HepG2 (cell line): Measurements from ENCODE around the gene TOR4A. TPM values are rescaled to one million over a fixed set of nuclear protein-coding genes. Genes with fewer than 3 reads are reported as not detected.
A peak's percentile ranks its signal among the peaks of the same experiment; 100 is the strongest.

ENCODE experiments used
- HMG20B ChIP-seq: conservative IDR thresholded peaks from 2 replicates; pipeline ENCODE4 v1.6.1; 2016; ENCODE audit warnings: missing genetic modification reagents, missing compliant biosample characterization
- IRX3 ChIP-seq: sonication (generic); formaldehyde crosslinking; IDR thresholded peaks from 2 replicates; pipeline ENCODE4 v1.8.1; 2023; ENCODE audit warnings: mild to moderate bottlenecking, low read depth, missing genetic modification reagents, borderline replicate concordance
- NFIB ChIP-seq: sonication (generic); formaldehyde crosslinking; IDR thresholded peaks from 2 replicates; pipeline ENCODE4 v1.9.0; 2021; ENCODE audit warnings: missing genetic modification reagents, mild to moderate bottlenecking, borderline replicate concordance
- SMARCE1 ChIP-seq: fragments of 450-650 bp; IDR thresholded peaks from 2 replicates; pipeline ENCODE4 v1.6.1; 2017; ENCODE audit warnings: borderline replicate concordance
- ZNF274 ChIP-seq: sonication (generic); formaldehyde crosslinking; IDR thresholded peaks from 2 replicates; pipeline ENCODE4 v1.5.1; 2020; ENCODE audit warnings: mild to moderate bottlenecking, missing genetic modification reagents
- ZNF510 ChIP-seq: sonication (generic); formaldehyde crosslinking; IDR thresholded peaks from 2 replicates; pipeline ENCODE4 v1.4.0; 2020; ENCODE audit warnings: low read depth, mild to moderate bottlenecking, missing genetic modification reagents
- ZSCAN31 ChIP-seq: sonication (generic); formaldehyde crosslinking; IDR thresholded peaks from 2 replicates; pipeline ENCODE4 v1.5.0; 2020; ENCODE audit warnings: low read depth, mild to moderate bottlenecking, missing genetic modification reagents
- polyA plus RNA-seq, 8 experiments: library from polyadenylated mRNA; depleted of rRNA in 3 of 8; stranded (reverse) in 7 of 8; unstranded in 1 of 8; fragments of >200 nt; fragmentation: Illumina TruSeq in 4 of 8; extraction: Trizol in 4 of 8; gene quantifications; 2 replicates each; pipeline versions ENCODE4 v1.2.1 to v1.2.3, GENCODE V29; 2011 to 2016; ENCODE audit warnings: low read depth in 4 of 8, missing spikeins in 1 of 8, mixed read lengths in 1 of 8; ENCODE audit not compliant: insufficient read depth in 1 of 8
- total RNA-seq, 5 experiments: library from RNA; depleted of rRNA; stranded (reverse); fragments of >200 nt; fragmentation: Illumina TruSeq; extraction: Trizol; gene quantifications; 2 replicates each; pipeline ENCODE4 v1.2.3, GENCODE V29; 2016; ENCODE audit warnings: low read depth in 1 of 5
- TF ChIP-seq, protein P1 (sequence below): sonication (generic); formaldehyde crosslinking; IDR thresholded peaks from 2 replicates; pipeline ENCODE4; 2020; ENCODE audit warnings: missing genetic modification reagents, mild to moderate bottlenecking, borderline replicate concordance
- TF ChIP-seq, protein P2 (sequence below): sonication (generic); formaldehyde crosslinking; conservative IDR thresholded peaks from 2 replicates; pipeline ENCODE4 v1.4.0; 2020; ENCODE audit warnings: missing genetic modification reagents

The TOR4A gene
- total and polyA plus RNA-seq, 2 of the 13 experiments (the other 11 are each of a cell fraction or from before 2014, with no cell fraction given) = 11.1 to 14.2 TPM

DNA sequence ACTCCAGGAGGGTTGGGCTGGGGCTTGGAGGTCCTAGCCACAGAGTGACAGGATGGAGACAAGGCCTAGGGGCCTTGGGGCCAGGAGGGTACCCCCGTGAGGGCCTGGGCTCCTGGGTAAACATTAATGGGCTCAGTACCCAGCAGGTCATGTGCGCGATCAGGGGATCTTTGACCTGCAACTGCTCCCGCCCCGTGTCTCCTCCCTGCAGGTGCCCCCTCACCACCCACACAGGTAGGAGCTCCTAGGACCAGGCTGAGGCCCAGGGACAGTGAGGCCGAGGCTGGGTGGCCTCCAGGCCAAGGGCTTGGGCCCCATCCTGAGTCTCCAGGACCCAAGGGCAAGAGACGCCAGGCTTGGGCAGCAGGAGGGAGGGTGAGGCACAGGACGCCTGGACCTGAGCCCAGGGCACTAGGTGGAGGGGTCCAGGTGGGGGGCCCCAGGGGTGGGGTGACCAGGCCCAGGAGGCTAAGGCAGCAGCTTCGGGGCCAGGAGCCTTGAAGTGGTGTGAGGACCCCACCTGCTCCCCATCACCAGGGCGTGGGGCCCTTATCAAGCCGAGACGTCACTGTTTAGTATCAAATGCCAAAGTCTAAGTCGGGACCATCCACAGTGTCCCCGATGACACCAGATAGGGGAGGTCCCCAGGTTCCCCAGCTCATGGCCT is 46.7 kb upstream of the TOR4A start, which contains the start of gene SLC34A3 (continued):
- TF ChIP-seq, protein P1, sequence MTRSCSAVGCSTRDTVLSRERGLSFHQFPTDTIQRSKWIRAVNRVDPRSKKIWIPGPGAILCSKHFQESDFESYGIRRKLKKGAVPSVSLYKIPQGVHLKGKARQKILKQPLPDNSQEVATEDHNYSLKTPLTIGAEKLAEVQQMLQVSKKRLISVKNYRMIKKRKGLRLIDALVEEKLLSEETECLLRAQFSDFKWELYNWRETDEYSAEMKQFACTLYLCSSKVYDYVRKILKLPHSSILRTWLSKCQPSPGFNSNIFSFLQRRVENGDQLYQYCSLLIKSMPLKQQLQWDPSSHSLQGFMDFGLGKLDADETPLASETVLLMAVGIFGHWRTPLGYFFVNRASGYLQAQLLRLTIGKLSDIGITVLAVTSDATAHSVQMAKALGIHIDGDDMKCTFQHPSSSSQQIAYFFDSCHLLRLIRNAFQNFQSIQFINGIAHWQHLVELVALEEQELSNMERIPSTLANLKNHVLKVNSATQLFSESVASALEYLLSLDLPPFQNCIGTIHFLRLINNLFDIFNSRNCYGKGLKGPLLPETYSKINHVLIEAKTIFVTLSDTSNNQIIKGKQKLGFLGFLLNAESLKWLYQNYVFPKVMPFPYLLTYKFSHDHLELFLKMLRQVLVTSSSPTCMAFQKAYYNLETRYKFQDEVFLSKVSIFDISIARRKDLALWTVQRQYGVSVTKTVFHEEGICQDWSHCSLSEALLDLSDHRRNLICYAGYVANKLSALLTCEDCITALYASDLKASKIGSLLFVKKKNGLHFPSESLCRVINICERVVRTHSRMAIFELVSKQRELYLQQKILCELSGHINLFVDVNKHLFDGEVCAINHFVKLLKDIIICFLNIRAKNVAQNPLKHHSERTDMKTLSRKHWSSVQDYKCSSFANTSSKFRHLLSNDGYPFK = 0 out of 2 replicates have a peak, but pooled peaks have one; percentile 58
- TF ChIP-seq ZNF510 (CRISPR knock-in tag) (no peak), SMARCE1 (no peak), ZSCAN31 (CRISPR knock-in tag) (no peak), ZNF274 (CRISPR knock-in tag) (no peak), NFIB (CRISPR knock-in tag) (no peak), HMG20B (CRISPR knock-in tag) (no peak), IRX3 (CRISPR knock-in tag) (no peak)
- TF ChIP-seq, protein P2, sequence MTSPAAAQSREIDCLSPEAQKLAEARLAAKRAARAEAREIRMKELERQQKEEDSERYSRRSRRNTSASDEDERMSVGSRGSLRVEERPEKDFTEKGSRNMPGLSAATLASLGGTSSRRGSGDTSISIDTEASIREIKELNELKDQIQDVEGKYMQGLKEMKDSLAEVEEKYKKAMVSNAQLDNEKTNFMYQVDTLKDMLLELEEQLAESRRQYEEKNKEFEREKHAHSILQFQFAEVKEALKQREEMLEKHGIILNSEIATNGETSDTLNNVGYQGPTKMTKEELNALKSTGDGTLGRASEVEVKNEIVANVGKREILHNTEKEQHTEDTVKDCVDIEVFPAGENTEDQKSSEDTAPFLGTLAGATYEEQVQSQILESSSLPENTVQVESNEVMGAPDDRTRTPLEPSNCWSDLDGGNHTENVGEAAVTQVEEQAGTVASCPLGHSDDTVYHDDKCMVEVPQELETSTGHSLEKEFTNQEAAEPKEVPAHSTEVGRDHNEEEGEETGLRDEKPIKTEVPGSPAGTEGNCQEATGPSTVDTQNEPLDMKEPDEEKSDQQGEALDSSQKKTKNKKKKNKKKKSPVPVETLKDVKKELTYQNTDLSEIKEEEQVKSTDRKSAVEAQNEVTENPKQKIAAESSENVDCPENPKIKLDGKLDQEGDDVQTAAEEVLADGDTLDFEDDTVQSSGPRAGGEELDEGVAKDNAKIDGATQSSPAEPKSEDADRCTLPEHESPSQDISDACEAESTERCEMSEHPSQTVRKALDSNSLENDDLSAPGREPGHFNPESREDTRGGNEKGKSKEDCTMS = no peak
